ENCODE results near the gene MAGI1.

- TF ChIP-seq POLR2A (IDR thresholded peaks at IDR 0.05) = no peak
- TF ChIP-seq, protein P1, sequence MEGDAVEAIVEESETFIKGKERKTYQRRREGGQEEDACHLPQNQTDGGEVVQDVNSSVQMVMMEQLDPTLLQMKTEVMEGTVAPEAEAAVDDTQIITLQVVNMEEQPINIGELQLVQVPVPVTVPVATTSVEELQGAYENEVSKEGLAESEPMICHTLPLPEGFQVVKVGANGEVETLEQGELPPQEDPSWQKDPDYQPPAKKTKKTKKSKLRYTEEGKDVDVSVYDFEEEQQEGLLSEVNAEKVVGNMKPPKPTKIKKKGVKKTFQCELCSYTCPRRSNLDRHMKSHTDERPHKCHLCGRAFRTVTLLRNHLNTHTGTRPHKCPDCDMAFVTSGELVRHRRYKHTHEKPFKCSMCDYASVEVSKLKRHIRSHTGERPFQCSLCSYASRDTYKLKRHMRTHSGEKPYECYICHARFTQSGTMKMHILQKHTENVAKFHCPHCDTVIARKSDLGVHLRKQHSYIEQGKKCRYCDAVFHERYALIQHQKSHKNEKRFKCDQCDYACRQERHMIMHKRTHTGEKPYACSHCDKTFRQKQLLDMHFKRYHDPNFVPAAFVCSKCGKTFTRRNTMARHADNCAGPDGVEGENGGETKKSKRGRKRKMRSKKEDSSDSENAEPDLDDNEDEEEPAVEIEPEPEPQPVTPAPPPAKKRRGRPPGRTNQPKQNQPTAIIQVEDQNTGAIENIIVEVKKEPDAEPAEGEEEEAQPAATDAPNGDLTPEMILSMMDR (IDR thresholded peaks at IDR 0.05) = no peak
Measured at GRCh38 chr3:65408531-65409175, 630.1 kb downstream of the MAGI1 start.

All from lower leg skin (tissue), 3 donors.